H1 (cell line): ENCODE results near the gene GPC6. TPM values are rescaled to one million over a fixed set of nuclear protein-coding genes. Genes with fewer than 3 reads are reported as not detected.

ENCODE experiments used
- CTCF ChIA-PET: fragments of 300-600 bp; sonication (Branson Sonifier 250); formaldehyde crosslinking; loops from one replicate; lab custom pipeline; 2021; ENCODE audit not compliant: partially characterized antibody; lab: Charles Lee
- POLR2A ChIA-PET: fragments of 300-600 bp; sonication (Branson Sonifier 250); formaldehyde crosslinking; loops from one replicate; lab custom pipeline; 2021; ENCODE audit warnings: inconsistent platforms; ENCODE audit not compliant: partially characterized antibody; lab: Charles Lee
- DNase-seq, 2 experiments: peaks; one replicate each; pipeline versions ENCODE4 v3.0.0 to v3.0.0-alpha.2; 2010 to 2022; ENCODE audit warnings: low spot score in 2 of 2, low read depth in 1 of 2, mixed read lengths in 1 of 2
- FAIRE-seq: peaks from 2 replicates; lab custom pipeline; 2011; peaks lifted over from hg19 to GRCh38; lab: Jason Lieb, UNC
- H2AFZ ChIP-seq: 2 replicates; pipeline ENCODE4 v1.8.1; 2012; ENCODE audit warnings: low read length, inconsistent platforms
- H2AK5ac ChIP-seq: 2 replicates; pipeline ENCODE4 v1.6.1; 2013; ENCODE audit warnings: low read depth, low read length
- H2BK120ac ChIP-seq: replicated peaks from 2 replicates; pipeline ENCODE3; 2013; ENCODE audit warnings: low read depth, low read length, inconsistent platforms
- H2BK12ac ChIP-seq: 2 replicates; pipeline ENCODE4 v1.6.1; 2013; ENCODE audit warnings: low read depth, low read length
- H2BK15ac ChIP-seq: 2 replicates; pipeline ENCODE4 v1.6.1; 2013; ENCODE audit warnings: low read length
- H2BK20ac ChIP-seq: 2 replicates; pipeline ENCODE4 v1.6.1; 2013; ENCODE audit warnings: low read length
- H2BK5ac ChIP-seq: 2 replicates; pipeline ENCODE4 v1.6.1; 2013; ENCODE audit warnings: low read depth, low read length
- H3K14ac ChIP-seq: 2 replicates; pipeline ENCODE4 v1.6.1; 2013; ENCODE audit warnings: inconsistent platforms; ENCODE audit not compliant: insufficient read length
- H3K18ac ChIP-seq: 2 replicates; pipeline ENCODE4 v1.6.1; 2013; ENCODE audit warnings: low read length; ENCODE audit errors: extremely low read depth
- H3K23ac ChIP-seq: 2 replicates; pipeline ENCODE4 v1.6.1; 2013; ENCODE audit warnings: inconsistent platforms; ENCODE audit not compliant: insufficient read length
- H3K23me2 ChIP-seq: 2 replicates; pipeline ENCODE4 v1.6.1; 2013; ENCODE audit warnings: low read depth, low read length
- H3K27ac ChIP-seq: 2 replicates; pipeline ENCODE4 v1.6.1; 2011; ENCODE audit warnings: low read depth, low read length, inconsistent platforms
- H3K27me3 ChIP-seq, 4 experiments: replicated peaks in 1 of 4; 1 replicate in 1 of 4; 2 replicates in 3 of 4; pipeline versions ENCODE4 v1.6.1 to v1.8.1; 2011 to 2013; ENCODE audit warnings: low read length in 3 of 4, mild to moderate bottlenecking in 3 of 4, inconsistent platforms in 2 of 4, mixed read lengths in 2 of 4, moderate library complexity in 1 of 4; ENCODE audit not compliant: control insufficient read depth in 3 of 4, insufficient read depth in 3 of 4; ENCODE audit errors: extremely low read depth in 1 of 4
- H3K36me3 ChIP-seq, 4 experiments: 2 replicates each; pipeline versions ENCODE4 v1.6.1 to v1.8.1; 2011 to 2013; ENCODE audit warnings: mild to moderate bottlenecking in 4 of 4, low read length in 3 of 4, moderate library complexity in 2 of 4, control low read depth in 1 of 4, inconsistent platforms in 1 of 4; ENCODE audit not compliant: insufficient read depth in 4 of 4, control insufficient read depth in 2 of 4
- H3K4ac ChIP-seq: replicated peaks from 2 replicates; pipeline ENCODE3; 2013; ENCODE audit warnings: low read length, low read depth, mixed read lengths, inconsistent platforms; ENCODE audit not compliant: insufficient read length
- H3K4me1 ChIP-seq, 4 experiments: replicated peaks in 1 of 4; 1 replicate in 1 of 4; 2 replicates in 3 of 4; pipeline versions ENCODE4 v1.6.1 to v1.8.1; 2011 to 2013; ENCODE audit warnings: low read length in 3 of 4, inconsistent platforms in 2 of 4, mixed read lengths in 1 of 4; ENCODE audit not compliant: insufficient read depth in 4 of 4, control insufficient read depth in 3 of 4
- H3K4me2 ChIP-seq, 2 experiments: 2 replicates each; pipeline versions ENCODE4 v1.6.1 to v1.8.1; 2011 to 2013; ENCODE audit warnings: low read depth in 2 of 2, low read length in 2 of 2, control low read depth in 1 of 2, inconsistent platforms in 1 of 2, mild to moderate bottlenecking in 1 of 2; ENCODE audit not compliant: insufficient read depth in 1 of 2
- H3K4me3 ChIP-seq, 4 experiments: fragments of 200-600, 300-600 bp in 1 of 4; sonication (generic), shearing (Covaris generic), sonication (Bioruptor Twin) in 1 of 4; 2 replicates each; pipeline versions ENCODE4 v1.5.1 to v1.8.1; 2011 to 2016; ENCODE audit warnings: low read length in 4 of 4, low read depth in 3 of 4, control low read depth in 2 of 4, inconsistent platforms in 2 of 4, mild to moderate bottlenecking in 2 of 4, mixed read lengths in 1 of 4, moderate library complexity in 1 of 4; ENCODE audit not compliant: insufficient read depth in 2 of 4; ENCODE audit errors: extremely low read depth in 1 of 4
- H3K56ac ChIP-seq: replicated peaks from 2 replicates; pipeline ENCODE3; 2013; ENCODE audit warnings: low read depth, mild to moderate bottlenecking, mixed read lengths, low read length, inconsistent platforms; ENCODE audit not compliant: insufficient read length
- H3K79me1 ChIP-seq: 2 replicates; pipeline ENCODE4 v1.6.1; 2013; ENCODE audit warnings: low read depth, low read length, control low read depth
- H3K79me2 ChIP-seq, 2 experiments: 2 replicates each; pipeline versions ENCODE4 v1.6.1 to v1.8.1; 2012 to 2013; ENCODE audit warnings: low read length in 2 of 2, mild to moderate bottlenecking in 2 of 2, inconsistent platforms in 1 of 2; ENCODE audit not compliant: insufficient read depth in 2 of 2, control insufficient read depth in 1 of 2
- H3K9ac ChIP-seq, 4 experiments: replicated peaks in 1 of 4; 1 replicate in 1 of 4; 2 replicates in 3 of 4; pipeline versions ENCODE4 v1.6.1 to v1.8.1; 2011 to 2013; ENCODE audit warnings: low read depth in 3 of 4, low read length in 3 of 4, control low read depth in 2 of 4, mild to moderate bottlenecking in 2 of 4, moderate library complexity in 2 of 4, inconsistent platforms in 1 of 4; ENCODE audit errors: extremely low read depth in 1 of 4
- H3K9me3 ChIP-seq, 2 experiments: 2 replicates each; pipeline versions ENCODE4 v1.6.1 to v1.8.1; 2012 to 2013; ENCODE audit warnings: mild to moderate bottlenecking in 2 of 2, moderate library complexity in 2 of 2, control low read depth in 1 of 2, inconsistent platforms in 1 of 2, low read depth in 1 of 2, low read length in 1 of 2, mixed read lengths in 1 of 2; ENCODE audit not compliant: insufficient read depth in 2 of 2
- H4K20me1 ChIP-seq, 2 experiments: replicated peaks in 1 of 2; 2 replicates each; pipeline versions ENCODE3 to v1.8.1; 2011 to 2013; ENCODE audit warnings: inconsistent platforms in 2 of 2, low read length in 2 of 2, mild to moderate bottlenecking in 1 of 2; ENCODE audit not compliant: insufficient read depth in 2 of 2, control insufficient read depth in 1 of 2
- H4K5ac ChIP-seq: 2 replicates; pipeline ENCODE4 v1.6.1; 2013; ENCODE audit warnings: low read length, low read depth, mixed read lengths, inconsistent platforms; ENCODE audit not compliant: insufficient read length
- H4K8ac ChIP-seq: 2 replicates; pipeline ENCODE4 v1.8.0; 2013; ENCODE audit warnings: mild to moderate bottlenecking, moderate library complexity, low read length, inconsistent platforms; ENCODE audit not compliant: insufficient read depth; ENCODE audit errors: extremely low read depth
- H4K91ac ChIP-seq: replicated peaks from 2 replicates; pipeline ENCODE3; 2013; ENCODE audit warnings: low read length, mixed read lengths, inconsistent platforms; ENCODE audit not compliant: insufficient read length
- CTBP2 ChIP-seq: IDR thresholded peaks from 2 replicates; pipeline ENCODE4 v1.7.0; 2011; ENCODE audit warnings: borderline replicate concordance, mild to moderate bottlenecking, moderate library complexity, mixed read lengths, low read length; ENCODE audit not compliant: insufficient read depth, insufficient read length
- EP300 ChIP-seq, 2 experiments: IDR thresholded peaks; 1 replicate in 1 of 2; 2 replicates in 1 of 2; pipeline ENCODE4 v1.6.1; 2011 to 2012; ENCODE audit warnings: low read depth in 2 of 2, low read length in 2 of 2, mild to moderate bottlenecking in 2 of 2, borderline replicate concordance in 1 of 2, inconsistent platforms in 1 of 2, moderate library complexity in 1 of 2
- RAD21 ChIP-seq, 2 experiments: IDR thresholded peaks in 1 of 2; conservative IDR thresholded peaks in 1 of 2; 2 replicates each; pipeline ENCODE4 v1.6.1; 2011; ENCODE audit warnings: low read depth in 2 of 2, low read length in 2 of 2, improper control_type of control experiment in 1 of 2, inconsistent platforms in 1 of 2, mild to moderate bottlenecking in 1 of 2, moderate library complexity in 1 of 2
- RFX5 ChIP-seq: IDR thresholded peaks from 2 replicates; pipeline ENCODE4 v1.6.1; 2011; ENCODE audit warnings: low read depth, low read length, improper control_type of control experiment, borderline replicate concordance
- SP1 ChIP-seq: IDR thresholded peaks from 2 replicates; pipeline ENCODE4 v1.6.1; 2011; ENCODE audit warnings: low read depth, low read length
- TCF12 ChIP-seq: IDR thresholded peaks from 2 replicates; pipeline ENCODE4 v1.6.1; 2011; ENCODE audit warnings: low read depth, mild to moderate bottlenecking, low read length
- ZNF274 ChIP-seq: IDR thresholded peaks from 2 replicates; pipeline ENCODE4 v1.7.0; 2012; ENCODE audit warnings: low read length, borderline replicate concordance; ENCODE audit errors: extremely low read depth
- WGBS, 2 experiments: shearing (Covaris generic) in 1 of 2; methylation state at CpG; one replicate each; pipeline versions ENCODE4 v1.1.6 to v1.1.7; 2013 to 2015; ENCODE audit warnings: low lambda C conversion rate in 2 of 2, mixed read lengths in 2 of 2, inconsistent platforms in 1 of 2, low coverage in 1 of 2, missing lambda C conversion rate in 1 of 2; ENCODE audit not compliant: insufficient replicate concordance in 2 of 2, insufficient coverage in 1 of 2, insufficient read length in 1 of 2; ENCODE audit errors: extremely low coverage in 1 of 2, missing lambda C conversion rate in 1 of 2; 5-methylcytosine and 5-hydroxymethylcytosine counted together
- polyA plus RNA-seq, 7 experiments: library from polyadenylated mRNA; depleted of rRNA in 3 of 7; stranded (reverse) in 5 of 7; unstranded in 2 of 7; fragments of >200 nt in 5 of 7; fragments of 200-250 nt in 2 of 7; gene quantifications; 1 replicate in 5 of 7; 2 replicates in 1 of 7; 4 replicates in 1 of 7; pipeline versions ENCODE4 v1.2.1 to v1.2.3, GENCODE V29; 2011 to 2013; ENCODE audit warnings: missing spikeins in 2 of 7, mixed read lengths in 2 of 7
- total RNA-seq: library from RNA; stranded (reverse); fragmentation: NEBNext Ultra II Directional; extraction: Animal tissue kit (Norgen Biotek cat#: 25700); gene quantifications from 2 replicates; pipeline ENCODE4 v1.2.1, GENCODE V29; 2021
- TF ChIP-seq, protein P1 (sequence below), 3 experiments: IDR thresholded peaks; 1 replicate in 2 of 3; 2 replicates in 1 of 3; pipeline versions ENCODE4 v1.5.1 to v1.6.1; 2011; ENCODE audit warnings: low read length in 3 of 3, mild to moderate bottlenecking in 3 of 3, inconsistent platforms in 2 of 3, low read depth in 1 of 3, moderate library complexity in 1 of 3; ENCODE audit not compliant: insufficient read depth in 1 of 3; ENCODE audit errors: control extremely low read depth in 1 of 3
- TF ChIP-seq, protein P2 (sequence below): IDR thresholded peaks from 2 replicates; pipeline ENCODE4 v1.6.1; 2012; ENCODE audit warnings: low read length, inconsistent platforms

Gene GPC6
- total and polyA plus RNA-seq, 2 of the 8 experiments (the other 6 are each of a cell fraction or from before 2014, with no cell fraction given) = 5.4 to 12.0 TPM

DNA sequence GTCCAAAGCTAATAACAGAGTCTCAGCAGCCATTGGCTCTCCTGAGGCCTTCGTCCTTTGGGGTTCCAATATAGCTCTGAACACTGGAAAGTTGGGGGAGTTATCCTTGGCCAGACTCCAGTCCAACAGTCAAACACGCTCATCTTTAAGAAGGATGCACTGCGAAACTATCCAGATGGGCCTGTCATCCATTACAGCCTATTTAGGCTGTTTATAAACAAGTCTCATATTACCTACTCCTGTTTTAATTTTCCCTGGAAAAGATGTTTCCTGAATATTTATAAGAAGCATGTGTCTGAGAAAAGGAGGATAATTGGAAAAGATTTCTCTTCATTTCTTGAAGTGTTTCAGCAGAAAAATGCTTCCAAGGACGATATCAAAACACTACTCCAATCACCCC, 1082.2 kb downstream of the GPC6 start:
- H3K9me3 ChIP-seq = no peaks in the 10 kb centered on the region
- WGBS, 2 experiments = 84% methylated on average over 4 of the region's 4 CpGs; no CpG with 5 or more reads in 1 of the 2 experiments
- DNase-seq (no peak), FAIRE-seq (no peak)
- no peak overlapping the region for H4K8ac ChIP-seq
- H3K56ac ChIP-seq = no peak overlapping the region
- H3K4ac ChIP-seq = no peak overlapping the region
- H2BK20ac ChIP-seq = no peak overlapping the region
- H2BK5ac ChIP-seq = no peak overlapping the region
- no peak overlapping the region for H4K91ac ChIP-seq
- POLR2A ChIA-PET = no interaction called here
- no peak overlapping the region for H2BK15ac ChIP-seq
- H3K18ac ChIP-seq = no peak overlapping the region
- H3K4me2 ChIP-seq = no peak overlapping the region
- H2AFZ ChIP-seq = no peak overlapping the region
- no peak overlapping the region for H3K14ac ChIP-seq
- no peak overlapping the region for H3K23ac ChIP-seq
- no peaks in the 10 kb centered on the region for H3K23me2 ChIP-seq
- peaks cover 5 to 16% (median 13%) of the 10 kb centered on the region in 4 experiments; a peak in 6 of 7 replicates for H3K4me1 ChIP-seq
- no peak overlapping the region for H4K5ac ChIP-seq
- no peak overlapping the region for H3K9ac ChIP-seq
- no peak overlapping the region for H2BK120ac ChIP-seq
- no peaks in the 10 kb centered on the region for H3K79me1 ChIP-seq
- no peak overlapping the region for H3K27ac ChIP-seq
- no peaks in the 10 kb centered on the region for H4K20me1 ChIP-seq
- H3K27me3 ChIP-seq = no peaks in the 10 kb centered on the region
- no peak overlapping the region for H3K4me3 ChIP-seq
- H3K36me3 ChIP-seq = no peaks in the 10 kb centered on the region
- no peak overlapping the region for H2AK5ac ChIP-seq
- H2BK12ac ChIP-seq = no peak overlapping the region
- CTCF ChIA-PET = interaction anchor here (1.8 kb wide), 1 partner anchor 10 kb away, joined by 4 read pairs; no protein-coding TSS in a partner anchor
- H3K79me2 ChIP-seq = no peaks in the 10 kb centered on the region
- no peak for TF ChIP-seq RAD21 (IDR thresholded peaks at IDR 0.05 in 1 of 2, conservative IDR thresholded peaks at IDR 0.05 in 1 of 2; ENCODE audit: low read depth in 2 of 2, low read length in 2 of 2)
- no peak for TF ChIP-seq CTBP2
- TF ChIP-seq, protein P1, sequence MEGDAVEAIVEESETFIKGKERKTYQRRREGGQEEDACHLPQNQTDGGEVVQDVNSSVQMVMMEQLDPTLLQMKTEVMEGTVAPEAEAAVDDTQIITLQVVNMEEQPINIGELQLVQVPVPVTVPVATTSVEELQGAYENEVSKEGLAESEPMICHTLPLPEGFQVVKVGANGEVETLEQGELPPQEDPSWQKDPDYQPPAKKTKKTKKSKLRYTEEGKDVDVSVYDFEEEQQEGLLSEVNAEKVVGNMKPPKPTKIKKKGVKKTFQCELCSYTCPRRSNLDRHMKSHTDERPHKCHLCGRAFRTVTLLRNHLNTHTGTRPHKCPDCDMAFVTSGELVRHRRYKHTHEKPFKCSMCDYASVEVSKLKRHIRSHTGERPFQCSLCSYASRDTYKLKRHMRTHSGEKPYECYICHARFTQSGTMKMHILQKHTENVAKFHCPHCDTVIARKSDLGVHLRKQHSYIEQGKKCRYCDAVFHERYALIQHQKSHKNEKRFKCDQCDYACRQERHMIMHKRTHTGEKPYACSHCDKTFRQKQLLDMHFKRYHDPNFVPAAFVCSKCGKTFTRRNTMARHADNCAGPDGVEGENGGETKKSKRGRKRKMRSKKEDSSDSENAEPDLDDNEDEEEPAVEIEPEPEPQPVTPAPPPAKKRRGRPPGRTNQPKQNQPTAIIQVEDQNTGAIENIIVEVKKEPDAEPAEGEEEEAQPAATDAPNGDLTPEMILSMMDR (IDR thresholded peaks at IDR 0.05; ENCODE audit: control extremely low read depth in 1 of 3, insufficient read depth in 1 of 3, low read depth in 1 of 3, low read length in 3 of 3) = no peak
- TF ChIP-seq SP1 = no peak
- TF ChIP-seq RFX5 = no peak
- TF ChIP-seq ZNF274 = no peak
- no peak for TF ChIP-seq TCF12
- TF ChIP-seq EP300 (IDR thresholded peaks at IDR 0.05; ENCODE audit: borderline replicate concordance in 1 of 2, low read depth in 2 of 2, low read length in 2 of 2) = no peak
- TF ChIP-seq, protein P2, sequence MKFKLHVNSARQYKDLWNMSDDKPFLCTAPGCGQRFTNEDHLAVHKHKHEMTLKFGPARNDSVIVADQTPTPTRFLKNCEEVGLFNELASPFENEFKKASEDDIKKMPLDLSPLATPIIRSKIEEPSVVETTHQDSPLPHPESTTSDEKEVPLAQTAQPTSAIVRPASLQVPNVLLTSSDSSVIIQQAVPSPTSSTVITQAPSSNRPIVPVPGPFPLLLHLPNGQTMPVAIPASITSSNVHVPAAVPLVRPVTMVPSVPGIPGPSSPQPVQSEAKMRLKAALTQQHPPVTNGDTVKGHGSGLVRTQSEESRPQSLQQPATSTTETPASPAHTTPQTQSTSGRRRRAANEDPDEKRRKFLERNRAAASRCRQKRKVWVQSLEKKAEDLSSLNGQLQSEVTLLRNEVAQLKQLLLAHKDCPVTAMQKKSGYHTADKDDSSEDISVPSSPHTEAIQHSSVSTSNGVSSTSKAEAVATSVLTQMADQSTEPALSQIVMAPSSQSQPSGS = no peak
- TF ChIP-seq, all 59 proteins: peak for 0
